Endothelial cell of umbilical vein (primary cell): Measurements from ENCODE around the gene RPS23. TPM values are rescaled to one million over a fixed set of nuclear protein-coding genes. Genes with fewer than 3 reads are reported as not detected.

Experiments
- BruUV-seq: library from RNA; stranded (reverse); fragments of 400-500 nt; replicated peaks from 2 replicates; lab custom pipeline; 2021; lab: Mats Ljungman, UMichigan
- CTCF ChIA-PET: fragments of 300-600, 350-600 bp; sonication (Branson Sonifier 250); formaldehyde crosslinking; loops from one replicate; lab custom pipeline; 2021; ENCODE audit warnings: antibody characterized with exemption, inconsistent platforms; lab: Charles Lee
- POLR2A ChIA-PET: fragments of 300-600, 350-600 bp; sonication (Branson Sonifier 250); formaldehyde crosslinking; loops from one replicate; lab custom pipeline; 2021; ENCODE audit warnings: antibody characterized with exemption, inconsistent platforms; lab: Charles Lee
- DNase-seq: peaks from one replicate; pipeline ENCODE4 v3.0.0-alpha.2; 2011; ENCODE audit warnings: low read depth, low spot score
- FAIRE-seq: peaks from 2 replicates; lab custom pipeline; 2011; peaks lifted over from hg19 to GRCh38; lab: Jason Lieb, UNC
- H2AFZ ChIP-seq: 2 replicates; pipeline ENCODE4 v1.6.0; 2012; ENCODE audit warnings: low read depth, low read length, control low read depth, inconsistent platforms
- H3K27ac ChIP-seq: 2 replicates; pipeline ENCODE4 v1.5.1; 2011; ENCODE audit warnings: low read depth, mild to moderate bottlenecking, control low read depth, low read length, moderate library complexity; ENCODE audit not compliant: insufficient read depth
- H3K27me3 ChIP-seq, 2 experiments: 2 replicates each; pipeline versions ENCODE4 v1.6.0 to v1.6.1; 2011; ENCODE audit warnings: low read length in 2 of 2, mixed read lengths in 1 of 2; ENCODE audit not compliant: control insufficient read depth in 2 of 2, insufficient read depth in 2 of 2
- H3K36me3 ChIP-seq, 2 experiments: 2 replicates in 1 of 2; 3 replicates in 1 of 2; pipeline ENCODE4 v1.5.1; 2011; ENCODE audit warnings: low read length in 2 of 2, mild to moderate bottlenecking in 1 of 2, moderate library complexity in 1 of 2; ENCODE audit not compliant: control insufficient read depth in 2 of 2, insufficient read depth in 2 of 2; ENCODE audit errors: extremely low read depth in 1 of 2
- H3K4me1 ChIP-seq: 3 replicates; pipeline ENCODE4 v1.5.1; 2011; ENCODE audit warnings: mild to moderate bottlenecking, low read length; ENCODE audit not compliant: control insufficient read depth, insufficient read depth; ENCODE audit errors: extremely low read depth
- H3K4me2 ChIP-seq: 2 replicates; pipeline ENCODE4 v1.6.1; 2011; ENCODE audit warnings: low read length, control low read depth, mixed read lengths; ENCODE audit not compliant: insufficient read depth
- H3K4me3 ChIP-seq, 3 experiments: fragments of 200-600 bp in 1 of 3; sonication (generic), shearing (Covaris generic) in 1 of 3; replicated peaks in 1 of 3; 2 replicates each; pipeline ENCODE4 v1.5.1; 2011 to 2016; ENCODE audit warnings: control low read depth in 3 of 3, low read length in 3 of 3, mild to moderate bottlenecking in 2 of 3, inconsistent platforms in 1 of 3, low read depth in 1 of 3, moderate library complexity in 1 of 3; ENCODE audit not compliant: insufficient read depth in 1 of 3
- H3K79me2 ChIP-seq: 2 replicates; pipeline ENCODE4 v1.6.0; 2012; ENCODE audit warnings: low read length, inconsistent platforms; ENCODE audit not compliant: control insufficient read depth, insufficient read depth
- H3K9ac ChIP-seq: replicated peaks from 2 replicates; pipeline ENCODE3; 2011; ENCODE audit warnings: low read length, control low read depth; ENCODE audit not compliant: insufficient read depth; ENCODE audit errors: extremely low read depth
- H3K9me1 ChIP-seq: replicated peaks from 3 replicates; pipeline ENCODE4 v1.6.0; 2011; ENCODE audit warnings: mild to moderate bottlenecking, low read length; ENCODE audit not compliant: control insufficient read depth, insufficient read depth; ENCODE audit errors: extremely low read depth
- H3K9me3 ChIP-seq: replicated peaks from 2 replicates; pipeline ENCODE4 v1.5.1; 2012; ENCODE audit warnings: low read length, inconsistent platforms; ENCODE audit not compliant: control insufficient read depth, insufficient read depth
- H4K20me1 ChIP-seq: replicated peaks from 2 replicates; pipeline ENCODE3; 2011; ENCODE audit warnings: mild to moderate bottlenecking, low read length; ENCODE audit not compliant: control insufficient read depth, insufficient read depth; ENCODE audit errors: extremely low read depth
- CTCF ChIP-seq, 2 donors: IDR thresholded peaks; 1 replicate in 1 of 2; 2 replicates in 1 of 2; pipeline ENCODE4 v1.5.1; 2011; ENCODE audit warnings: low read length in 2 of 2, mild to moderate bottlenecking in 2 of 2, moderate library complexity in 2 of 2, control low read depth in 1 of 2, inconsistent platforms in 1 of 2, low read depth in 1 of 2; ENCODE audit not compliant: insufficient read depth in 1 of 2; ENCODE audit errors: extremely low read depth in 1 of 2
- EZH2 ChIP-seq: IDR thresholded peaks from 2 replicates; pipeline ENCODE4 v1.6.1; 2012; ENCODE audit warnings: borderline replicate concordance, low read depth, mild to moderate bottlenecking, moderate library complexity, low read length, inconsistent platforms; ENCODE audit not compliant: severe bottlenecking
- FOS ChIP-seq: IDR thresholded peaks from 2 replicates; pipeline ENCODE4 v1.6.1; 2011; ENCODE audit warnings: mild to moderate bottlenecking, low read length, moderate library complexity, borderline replicate concordance; ENCODE audit not compliant: insufficient read depth
- GATA2 ChIP-seq: IDR thresholded peaks from 2 replicates; pipeline ENCODE4 v1.7.0; 2011; ENCODE audit warnings: low read depth, mild to moderate bottlenecking, moderate library complexity, mixed read lengths, low read length; ENCODE audit not compliant: insufficient read length, insufficient read depth
- JUN ChIP-seq: IDR thresholded peaks from 2 replicates; pipeline ENCODE4 v1.6.1; 2011; ENCODE audit warnings: borderline replicate concordance, low read depth; ENCODE audit not compliant: insufficient read length, insufficient read depth
- MAX ChIP-seq: IDR thresholded peaks from 2 replicates; pipeline ENCODE4 v1.6.1; 2011; ENCODE audit not compliant: insufficient read depth, insufficient read length
- MYC ChIP-seq: IDR thresholded peaks from one replicate; pipeline ENCODE4 v1.6.1; 2011; ENCODE audit warnings: mild to moderate bottlenecking, low read depth, low read length
- POLR2AphosphoS5 ChIP-seq: IDR thresholded peaks from 2 replicates; pipeline ENCODE4 v1.6.1; 2012; ENCODE audit warnings: low read depth, mild to moderate bottlenecking, control low read depth, low read length, moderate library complexity; ENCODE audit not compliant: insufficient read depth
- dilution Hi-C: fragments of 300-500 bp; cut with MboI; formaldehyde crosslinking; loops from one replicate; pipeline ENCODE4 v1.15.0; 2019; ENCODE audit warnings: low sequenced_read_pairs; ENCODE audit not compliant: extremely low pct_ligation_motif_present
- intact Hi-C: fragments of 100-400 bp; cut with micrococcal nuclease; formaldehyde crosslinking; loops from one replicate; pipeline ENCODE4 v1.10.0; 2022
- polyA plus RNA-seq, 4 experiments: library from polyadenylated mRNA; depleted of rRNA in 3 of 4; stranded (reverse) in 3 of 4; unstranded in 1 of 4; fragments of >200 nt; gene quantifications; 2 replicates each; pipeline versions ENCODE4 v1.2.1 to v1.2.3, GENCODE V29; 2011 to 2012; ENCODE audit warnings: missing spikeins in 1 of 4
- total RNA-seq: library from RNA; stranded (reverse); gene quantifications from 2 replicates; pipeline ENCODE4 v1.2.3, GENCODE V29; 2021

Gene RPS23
- total and polyA plus RNA-seq, 2 donors (not counting 3 experiments of a cell fraction or from before 2014, with no cell fraction given), result 2,037 to 3,265 TPM

GRCh38 chr5:82320966-82321365, 42.8 kb upstream of the RPS23 start:
- DNase-seq (no peak), FAIRE-seq (no peak)
- H3K9me1 ChIP-seq, result no peaks in the 10 kb centered on the region
- POLR2A ChIA-PET, result no interaction called here
- intact Hi-C loops, result no loop called here
- no peaks in the 10 kb centered on the region for H4K20me1 ChIP-seq
- H3K9ac ChIP-seq, result no peak overlapping the region
- H3K79me2 ChIP-seq, result no peaks in the 10 kb centered on the region
- H3K4me1 ChIP-seq, result no peaks in the 10 kb centered on the region
- no peak overlapping the region for H3K4me3 ChIP-seq
- CTCF ChIA-PET, result no interaction called here
- H3K9me3 ChIP-seq, result no peaks in the 10 kb centered on the region
- no peak overlapping the region for H2AFZ ChIP-seq
- no TSS peak for BruUV-seq
- dilution Hi-C loops, result no loop called here
- peaks cover 22 to 26% of the 10 kb centered on the region in 2 experiments for H3K27me3 ChIP-seq
- no peak overlapping the region for H3K4me2 ChIP-seq
- TF ChIP-seq EZH2 (no peak), FOS (no peak), CTCF (IDR thresholded peaks at IDR 0.05; ENCODE audit: extremely low read depth in 1 of 2, insufficient read depth in 1 of 2, low read depth in 1 of 2, low read length in 2 of 2) (no peak), GATA2 (no peak), MAX (no peak), MYC (no peak), JUN (no peak), POLR2AphosphoS5 (no peak)
- H3K27ac ChIP-seq, result no peak overlapping the region
- no peaks in the 10 kb centered on the region for H3K36me3 ChIP-seq
